Mesenchymal stem cell (in vitro differentiated cells and primary cell): Measurements from ENCODE around the gene DDX10.

Experiments
- DNase-seq: peaks from one replicate; pipeline ENCODE4 v3.0.0-alpha.2; 2013
- H2AFZ ChIP-seq: one replicate; pipeline ENCODE4 v1.6.1; 2013; ENCODE audit warnings: low read depth, mild to moderate bottlenecking, control low read depth, inconsistent platforms, low read length, moderate library complexity
- H2AK5ac ChIP-seq: 2 replicates; pipeline ENCODE4 v1.6.1; 2013; ENCODE audit warnings: low read length, moderate library complexity, mild to moderate bottlenecking, inconsistent platforms; ENCODE audit not compliant: severe bottlenecking
- H2BK120ac ChIP-seq: one replicate; pipeline ENCODE4 v1.6.1; 2013; ENCODE audit warnings: low read depth, mild to moderate bottlenecking, inconsistent platforms, low read length, moderate library complexity
- H2BK12ac ChIP-seq, 2 experiments: one replicate each; pipeline ENCODE4 v1.6.1; 2013; ENCODE audit warnings: inconsistent platforms in 2 of 2, low read length in 2 of 2, mild to moderate bottlenecking in 2 of 2, moderate library complexity in 2 of 2, control low read depth in 1 of 2
- H2BK15ac ChIP-seq: one replicate; pipeline ENCODE4 v1.6.1; 2013; ENCODE audit warnings: mild to moderate bottlenecking, low read depth, inconsistent platforms; ENCODE audit not compliant: poor library complexity, severe bottlenecking
- H2BK5ac ChIP-seq: 2 replicates; pipeline ENCODE4 v1.6.1; 2013; ENCODE audit warnings: low read depth, mild to moderate bottlenecking, low read length, control low read depth, inconsistent platforms; ENCODE audit not compliant: poor library complexity, severe bottlenecking
- H3K14ac ChIP-seq, 2 experiments: one replicate each; pipeline ENCODE4 v1.6.1; 2013; ENCODE audit warnings: inconsistent platforms in 2 of 2, low read length in 2 of 2, control low read depth in 1 of 2, mild to moderate bottlenecking in 1 of 2, moderate library complexity in 1 of 2
- H3K18ac ChIP-seq, 2 experiments: one replicate each; pipeline ENCODE4 v1.6.1; 2013; ENCODE audit warnings: inconsistent platforms in 2 of 2, low read length in 2 of 2, control low read depth in 1 of 2, low read depth in 1 of 2, mild to moderate bottlenecking in 1 of 2
- H3K23ac ChIP-seq, 2 experiments: one replicate each; pipeline ENCODE4 v1.6.1; 2013; ENCODE audit warnings: inconsistent platforms in 2 of 2, low read length in 2 of 2, mild to moderate bottlenecking in 2 of 2, moderate library complexity in 2 of 2, control low read depth in 1 of 2
- H3K27ac ChIP-seq: 2 replicates; pipeline ENCODE4 v1.5.1; 2013; ENCODE audit warnings: mild to moderate bottlenecking, moderate library complexity, low read length, control low read depth, inconsistent platforms; ENCODE audit not compliant: poor library complexity, severe bottlenecking
- H3K27me3 ChIP-seq, 2 experiments: 2 replicates each; pipeline versions ENCODE4 v1.6.1 to v1.7.0; 2013; ENCODE audit warnings: low read length in 2 of 2, mild to moderate bottlenecking in 2 of 2, moderate library complexity in 2 of 2, control low read depth in 1 of 2, inconsistent platforms in 1 of 2; ENCODE audit not compliant: control insufficient read depth in 1 of 2, insufficient read depth in 1 of 2
- H3K36me3 ChIP-seq, 2 experiments: 2 replicates each; pipeline versions ENCODE4 v1.6.1 to v1.7.0; 2013; ENCODE audit warnings: low read length in 2 of 2, control low read depth in 1 of 2, inconsistent platforms in 1 of 2, low read depth in 1 of 2, mild to moderate bottlenecking in 1 of 2; ENCODE audit not compliant: insufficient read depth in 2 of 2, control insufficient read depth in 1 of 2
- H3K4ac ChIP-seq, 2 experiments: one replicate each; pipeline ENCODE4 v1.6.1; 2013; ENCODE audit warnings: inconsistent platforms in 2 of 2, low read length in 2 of 2, mild to moderate bottlenecking in 2 of 2, moderate library complexity in 2 of 2, control low read depth in 1 of 2, low read depth in 1 of 2
- H3K4me1 ChIP-seq: 2 replicates; pipeline ENCODE4 v1.6.1; 2013; ENCODE audit warnings: low read depth, low read length, control low read depth; ENCODE audit not compliant: control insufficient read depth, insufficient read depth
- H3K4me2 ChIP-seq: 2 replicates; pipeline ENCODE4 v1.6.1; 2013; ENCODE audit warnings: low read length, mild to moderate bottlenecking, inconsistent platforms; ENCODE audit not compliant: poor library complexity, severe bottlenecking
- H3K4me3 ChIP-seq, 2 experiments: 2 replicates each; pipeline versions ENCODE4 v1.5.1 to v1.7.0; 2013; ENCODE audit warnings: low read length in 2 of 2, mild to moderate bottlenecking in 2 of 2, control low read depth in 1 of 2, low read depth in 1 of 2; ENCODE audit not compliant: insufficient read depth in 1 of 2
- H3K79me1 ChIP-seq: replicated peaks from 2 replicates; pipeline ENCODE4 v1.6.1; 2013; ENCODE audit warnings: mild to moderate bottlenecking, control low read depth, low read length, inconsistent platforms; ENCODE audit not compliant: poor library complexity, severe bottlenecking
- H3K9ac ChIP-seq: 2 replicates; pipeline ENCODE4 v1.7.0; 2013; ENCODE audit warnings: mild to moderate bottlenecking, low read length, moderate library complexity
- H3K9me3 ChIP-seq: 2 replicates; pipeline ENCODE4 v1.7.0; 2013; ENCODE audit warnings: mild to moderate bottlenecking, low read length; ENCODE audit not compliant: control insufficient read depth
- H4K8ac ChIP-seq: one replicate; pipeline ENCODE4 v1.6.1; 2013; ENCODE audit warnings: inconsistent platforms, mild to moderate bottlenecking, low read length, moderate library complexity
- H4K91ac ChIP-seq: one replicate; pipeline ENCODE4 v1.6.1; 2013; ENCODE audit warnings: mild to moderate bottlenecking, low read length, inconsistent platforms
- WGBS: methylation state at CpG from one replicate; pipeline ENCODE4 v1.1.7; 2013; ENCODE audit warnings: mixed read lengths; 5-methylcytosine and 5-hydroxymethylcytosine counted together

DDX10 gene

GRCh38 chr11:108865406-108865805, 200.5 kb downstream of the DDX10 start:
- H2BK12ac ChIP-seq = no peak overlapping the region
- no peak overlapping the region for H3K4me2 ChIP-seq
- no peaks in the 10 kb centered on the region for H3K36me3 ChIP-seq
- no peak for DNase-seq
- H2BK15ac ChIP-seq = no peak overlapping the region
- H3K27ac ChIP-seq = no peak overlapping the region
- 75% methylated on average over 5 of the region's 5 CpGs for WGBS
- H3K23ac ChIP-seq = no peak overlapping the region
- H3K14ac ChIP-seq = no peak overlapping the region
- H3K4me3 ChIP-seq = no peak overlapping the region
- no peak overlapping the region for H2BK120ac ChIP-seq
- H2AFZ ChIP-seq = no peak overlapping the region
- no peak overlapping the region for H3K4ac ChIP-seq
- no peak overlapping the region for H4K8ac ChIP-seq
- H3K9ac ChIP-seq = no peak overlapping the region
- H3K18ac ChIP-seq = no peak overlapping the region
- no peaks in the 10 kb centered on the region for H3K27me3 ChIP-seq
- peaks cover 24% of the 10 kb centered on the region for H3K79me1 ChIP-seq
- H2AK5ac ChIP-seq = no peak overlapping the region
- H4K91ac ChIP-seq = no peak overlapping the region
- H3K9me3 ChIP-seq = no peaks in the 10 kb centered on the region
- no peak overlapping the region for H2BK5ac ChIP-seq
- no peaks in the 10 kb centered on the region for H3K4me1 ChIP-seq

- no peak for DNase-seq
- Histone ChIP-seq H3K27ac (no peak overlapping the region), H3K23ac (no peak overlapping the region), H4K91ac (no peak overlapping the region), H2AFZ (no peak overlapping the region), H2BK12ac (no peak overlapping the region), H3K79me1 (peaks cover 21% of the 10 kb centered on the region), H3K9me3 (no peaks in the 10 kb centered on the region), H2BK120ac (no peak overlapping the region), H3K14ac (no peak overlapping the region), H3K4me2 (no peak overlapping the region), H2BK15ac (no peak overlapping the region), H4K8ac (no peak overlapping the region), H3K9ac (no peak overlapping the region), H3K4me1 (peaks cover 3% of the 10 kb centered on the region), H2AK5ac (no peak overlapping the region), H3K4ac (no peak overlapping the region), H3K27me3 (no peaks in the 10 kb centered on the region), H2BK5ac (no peak overlapping the region), H3K36me3 (no peaks in the 10 kb centered on the region), H3K4me3 (no peak overlapping the region), H3K18ac (no peak overlapping the region)
- 96% methylated on average over 1 of the region's 2 CpGs for WGBS
Observed at GRCh38 chr11:108866781-108867180, 201.9 kb downstream of the DDX10 start.

GRCh38 chr11:108870373-108871020, 205.6 kb downstream of the DDX10 start:
- peak overlapping the region; percentile 42 for H3K4me2 ChIP-seq
- no peak overlapping the region for H3K14ac ChIP-seq
- peak overlapping the region; percentile 72 for H3K9ac ChIP-seq
- peak overlapping the region in 1 of 2 experiments; percentile 20 for H3K4me3 ChIP-seq
- no peak overlapping the region for H2BK120ac ChIP-seq
- peak; percentile 86 for DNase-seq
- no peak overlapping the region for H3K23ac ChIP-seq
- no peak overlapping the region for H2AK5ac ChIP-seq
- H3K27me3 ChIP-seq = no peaks in the 10 kb centered on the region
- no peak overlapping the region for H2AFZ ChIP-seq
- no peak overlapping the region for H4K8ac ChIP-seq
- H3K4me1 ChIP-seq = peaks cover 3% of the 10 kb centered on the region
- peak overlapping the region; percentile 90 for H2BK5ac ChIP-seq
- H3K36me3 ChIP-seq = no peaks in the 10 kb centered on the region
- H2BK15ac ChIP-seq = no peak overlapping the region
- no peak overlapping the region for H3K4ac ChIP-seq
- H3K9me3 ChIP-seq = no peaks in the 10 kb centered on the region
- H3K27ac ChIP-seq = peak overlapping the region; percentile 97
- H2BK12ac ChIP-seq = no peak overlapping the region
- 1% methylated on average over 1 of the region's 4 CpGs for WGBS
- H3K18ac ChIP-seq = peak overlapping the region in 1 of 2 experiments; percentile 37
- peaks cover 7% of the 10 kb centered on the region for H3K79me1 ChIP-seq
- no peak overlapping the region for H4K91ac ChIP-seq

GRCh38 chr11:108871152-108871551, 206.3 kb downstream of the DDX10 start:
- Histone ChIP-seq H3K23ac (no peak overlapping the region), H3K9ac (peak overlapping the region; percentile 72), H3K9me3 (no peaks in the 10 kb centered on the region), H2BK15ac (peak overlapping the region; percentile 40), H2AFZ (no peak overlapping the region), H4K8ac (no peak overlapping the region), H3K4me1 (peaks cover 3% of the 10 kb centered on the region), H2AK5ac (peak overlapping the region; percentile 96), H3K27ac (peak overlapping the region; percentile 97), H2BK5ac (peak overlapping the region; percentile 90), H3K79me1 (peaks cover 7% of the 10 kb centered on the region), H3K4ac (no peak overlapping the region), H2BK12ac (peak overlapping the region in 1 of 2 experiments; percentile 88), H2BK120ac (no peak overlapping the region), H3K36me3 (no peaks in the 10 kb centered on the region), H4K91ac (no peak overlapping the region), H3K18ac (no peak overlapping the region), H3K4me2 (no peak overlapping the region), H3K27me3 (no peaks in the 10 kb centered on the region), H3K4me3 (no peak overlapping the region), H3K14ac (no peak overlapping the region)
- DNase-seq = peak; percentile 71
